ENCODE measurements around the gene CATSPER1. TPM values are rescaled to one million over a fixed set of nuclear protein-coding genes. Genes with fewer than 3 reads are reported as not detected.
A peak's percentile ranks its signal among the peaks of the same experiment; 100 is the strongest.

Gene CATSPER1
- total RNA-seq, 4 donors from 2014 or later = not detected

- no peak overlapping the region for H3K4me3 ChIP-seq
- H3K9me3 ChIP-seq = no peaks in the 10 kb centered on the region
- peaks cover 0 to 5% of the 10 kb centered on the region in 2 donors for H3K27me3 ChIP-seq
- H3K4me1 ChIP-seq = peaks cover 2 to 9% (median 4%) of the 10 kb centered on the region in 4 donors
- H3K27ac ChIP-seq = peak overlapping the region in 1 of 4 donors; percentile 9
- TF ChIP-seq POLR2A (IDR thresholded peaks at IDR 0.05) (no peak), CTCF (IDR thresholded peaks at IDR 0.05) (no peak)
- H3K36me3 ChIP-seq = peaks cover 0 to 12% (median 0%) of the 10 kb centered on the region in 3 donors
- DNase-seq = no peak
These were observed 19.4 kb downstream of the CATSPER1 start for GRCh38 chr11:66006891-66007176.

GRCh38 chr11:66006134-66006890 lies 20.0 kb downstream of the CATSPER1 start:
- Histone ChIP-seq H3K4me3 (no peak overlapping the region), H3K9me3 (no peaks in the 10 kb centered on the region), H3K36me3 (peaks cover 0 to 12% (median 0%) of the 10 kb centered on the region in 3 donors)

GRCh38 chr11:66004186-66004585 lies 22.1 kb downstream of the CATSPER1 start:
- Histone ChIP-seq H3K9me3 (no peaks in the 10 kb centered on the region), H3K36me3 (peaks cover 0 to 24% (median 0%) of the 10 kb centered on the region in 3 donors), H3K27me3 (no peaks in the 10 kb centered on the region), H3K4me1 (peaks cover 0 to 22% (median 4%) of the 10 kb centered on the region in 4 donors), H3K4me3 (no peak overlapping the region), H3K27ac (no peak overlapping the region)
- no peak for DNase-seq
- TF ChIP-seq CTCF (IDR thresholded peaks at IDR 0.05) (no peak), POLR2A (IDR thresholded peaks at IDR 0.05) (no peak)

More at GRCh38 chr11:66006134-66006890, 20.0 kb downstream of the CATSPER1 start:
- Histone ChIP-seq H3K27me3 (no peaks in the 10 kb centered on the region), H3K27ac (peak overlapping the region in 1 of 4 donors; percentile 9), H3K4me1 (peaks cover 0 to 7% (median 4%) of the 10 kb centered on the region in 4 donors)
- DNase-seq = no peak
- TF ChIP-seq CTCF (IDR thresholded peaks at IDR 0.05) = no peak
- TF ChIP-seq POLR2A (IDR thresholded peaks at IDR 0.05) = no peak

GRCh38 chr11:66003291-66003690 lies 23.0 kb downstream of the CATSPER1 start:
- Histone ChIP-seq H3K9me3 (no peaks in the 10 kb centered on the region), H3K27ac (peak overlapping the region; percentile 86 to 99 (median 94)), H3K4me3 (peak overlapping the region; percentile 75 to 90 (median 78)), H3K27me3 (no peaks in the 10 kb centered on the region), H3K36me3 (peaks cover 0 to 33% (median 0%) of the 10 kb centered on the region in 3 donors), H3K4me1 (peaks cover 0 to 22% (median 4%) of the 10 kb centered on the region in 4 donors)
- no peak for DNase-seq
- no peak for TF ChIP-seq CTCF (IDR thresholded peaks at IDR 0.05)

- Histone ChIP-seq H3K4me3 (peak overlapping the region; percentile 75 to 90 (median 78)), H3K27ac (peak overlapping the region; percentile 86 to 99 (median 94)), H3K36me3 (peaks cover 0 to 38% (median 0%) of the 10 kb centered on the region in 3 donors), H3K27me3 (no peaks in the 10 kb centered on the region), H3K4me1 (peaks cover 0 to 22% (median 4%) of the 10 kb centered on the region in 4 donors), H3K9me3 (no peaks in the 10 kb centered on the region)
- TF ChIP-seq POLR2A (IDR thresholded peaks at IDR 0.05) (no peak), CTCF (IDR thresholded peaks at IDR 0.05) (no peak)
- DNase-seq = peak in 1 of 3 donors; percentile 85
These were observed 23.5 kb downstream of the CATSPER1 start for GRCh38 chr11:66002648-66003225.
